ENCODE results near the gene ACSL4.
"Not testable (repeated sequence)": the region's sequence is repeated elsewhere in the genome, so short reads cannot be mapped to it uniquely, and the experiment has no call there.

ACSL4 gene

GRCh38 chrX:109749207-109749606, 16.1 kb upstream of the ACSL4 start:
- H3K36me3 ChIP-seq (ENCODE audit: control insufficient read depth, low read length) = no peaks in the 10 kb centered on the region
- no peaks in the 10 kb centered on the region for H4K20me1 ChIP-seq (ENCODE audit: control insufficient read depth, insufficient read depth, low read depth, low read length)
- H3K27ac ChIP-seq (ENCODE audit: low read depth, low read length) = no peak overlapping the region
- H3K9me2 ChIP-seq (replicated peaks; ENCODE audit: control insufficient read depth, low read length) = no peaks in the 10 kb centered on the region
- no peaks in the 10 kb centered on the region for H3K4me1 ChIP-seq (ENCODE audit: control insufficient read depth, low read length)
- no peak for TF ChIP-seq EZH2phosphoT487 (IDR thresholded peaks at IDR 0.05; ENCODE audit: borderline replicate concordance, low read length)
- TF ChIP-seq, protein P1, sequence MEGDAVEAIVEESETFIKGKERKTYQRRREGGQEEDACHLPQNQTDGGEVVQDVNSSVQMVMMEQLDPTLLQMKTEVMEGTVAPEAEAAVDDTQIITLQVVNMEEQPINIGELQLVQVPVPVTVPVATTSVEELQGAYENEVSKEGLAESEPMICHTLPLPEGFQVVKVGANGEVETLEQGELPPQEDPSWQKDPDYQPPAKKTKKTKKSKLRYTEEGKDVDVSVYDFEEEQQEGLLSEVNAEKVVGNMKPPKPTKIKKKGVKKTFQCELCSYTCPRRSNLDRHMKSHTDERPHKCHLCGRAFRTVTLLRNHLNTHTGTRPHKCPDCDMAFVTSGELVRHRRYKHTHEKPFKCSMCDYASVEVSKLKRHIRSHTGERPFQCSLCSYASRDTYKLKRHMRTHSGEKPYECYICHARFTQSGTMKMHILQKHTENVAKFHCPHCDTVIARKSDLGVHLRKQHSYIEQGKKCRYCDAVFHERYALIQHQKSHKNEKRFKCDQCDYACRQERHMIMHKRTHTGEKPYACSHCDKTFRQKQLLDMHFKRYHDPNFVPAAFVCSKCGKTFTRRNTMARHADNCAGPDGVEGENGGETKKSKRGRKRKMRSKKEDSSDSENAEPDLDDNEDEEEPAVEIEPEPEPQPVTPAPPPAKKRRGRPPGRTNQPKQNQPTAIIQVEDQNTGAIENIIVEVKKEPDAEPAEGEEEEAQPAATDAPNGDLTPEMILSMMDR (IDR thresholded peaks at IDR 0.05; ENCODE audit: low read depth, low read length, poor library complexity, severe bottlenecking) = no peak
- no peaks in the 10 kb centered on the region for H3K27me3 ChIP-seq (ENCODE audit: control insufficient read depth, low read length)
- no peaks in the 10 kb centered on the region for H3K79me2 ChIP-seq (ENCODE audit: control insufficient read depth, low read length)
- no peaks in the 10 kb centered on the region for H3F3A ChIP-seq (ENCODE audit: control insufficient read depth, insufficient read depth)
- no peaks in the 10 kb centered on the region for H3K9me3 ChIP-seq (ENCODE audit: control insufficient read depth, insufficient read depth, low read length)
- H3K4me3 ChIP-seq (ENCODE audit: low read length) = no peak overlapping the region
- no peak overlapping the region for H3K4me2 ChIP-seq (ENCODE audit: low read length)

DNA sequence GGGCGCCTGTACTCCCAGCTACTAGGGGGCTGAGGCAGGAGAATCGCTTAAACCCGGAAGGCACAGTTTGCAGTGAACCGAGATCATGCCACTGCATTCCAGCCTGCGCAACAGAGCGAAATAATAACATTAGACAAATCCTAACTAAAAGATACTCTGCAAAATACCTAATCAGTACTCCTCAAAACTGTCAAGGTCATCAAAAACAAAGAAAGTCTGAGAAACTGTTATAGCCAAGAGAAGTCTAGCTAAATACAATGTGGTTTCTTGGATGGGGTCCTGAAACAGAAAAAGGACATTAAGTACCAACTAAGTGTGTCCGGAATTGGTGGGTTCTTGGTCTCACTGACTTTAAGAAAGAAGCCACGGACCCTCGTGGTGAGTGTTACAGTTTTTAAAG, 14.6 kb upstream of the ACSL4 start:
- no peaks in the 10 kb centered on the region for H3K27me3 ChIP-seq (ENCODE audit: control insufficient read depth, low read length)
- H3K36me3 ChIP-seq (ENCODE audit: control insufficient read depth, low read length) = no peaks in the 10 kb centered on the region
- H3F3A ChIP-seq (ENCODE audit: control insufficient read depth, insufficient read depth) = no peaks in the 10 kb centered on the region
- no peaks in the 10 kb centered on the region for H3K79me2 ChIP-seq (ENCODE audit: control insufficient read depth, low read length)
- no peak overlapping the region for H3K4me2 ChIP-seq (ENCODE audit: low read length)
- H3K4me1 ChIP-seq (ENCODE audit: control insufficient read depth, low read length) = peaks cover 3% of the 10 kb centered on the region; the same call in 1 of the 2 replicates
- no peak overlapping the region for H3K4me3 ChIP-seq (ENCODE audit: low read length)
- no peaks in the 10 kb centered on the region for H3K9me2 ChIP-seq (replicated peaks; ENCODE audit: control insufficient read depth, low read length)
- no peak overlapping the region for H3K27ac ChIP-seq (ENCODE audit: low read depth, low read length)
- H4K20me1 ChIP-seq (ENCODE audit: control insufficient read depth, insufficient read depth, low read depth, low read length) = no peaks in the 10 kb centered on the region
- TF ChIP-seq, protein P1 (IDR thresholded peaks at IDR 0.05; ENCODE audit: low read depth, low read length, poor library complexity, severe bottlenecking) = no peak
- TF ChIP-seq EZH2phosphoT487 (IDR thresholded peaks at IDR 0.05; ENCODE audit: borderline replicate concordance, low read length) = no peak
- no peaks in the 10 kb centered on the region for H3K9me3 ChIP-seq (ENCODE audit: control insufficient read depth, insufficient read depth, low read length)

GRCh38 chrX:109742722-109743121, 9.7 kb upstream of the ACSL4 start:
- H3K4me3 ChIP-seq (ENCODE audit: low read length) = no peak overlapping the region
- H3F3A ChIP-seq (ENCODE audit: control insufficient read depth, insufficient read depth) = no peaks in the 10 kb centered on the region
- H3K27me3 ChIP-seq (ENCODE audit: control insufficient read depth, low read length) = no peaks in the 10 kb centered on the region
- H3K27ac ChIP-seq (ENCODE audit: low read depth, low read length) = no peak overlapping the region
- no peak overlapping the region for H3K4me2 ChIP-seq (ENCODE audit: low read length)
- no peaks in the 10 kb centered on the region for H3K9me2 ChIP-seq (replicated peaks; ENCODE audit: control insufficient read depth, low read length)
- H4K20me1 ChIP-seq (ENCODE audit: control insufficient read depth, insufficient read depth, low read depth, low read length) = no peaks in the 10 kb centered on the region
- no peaks in the 10 kb centered on the region for H3K79me2 ChIP-seq (ENCODE audit: control insufficient read depth, low read length)
- TF ChIP-seq, protein P1 (IDR thresholded peaks at IDR 0.05; ENCODE audit: low read depth, low read length, poor library complexity, severe bottlenecking) = no peak
- no peak for TF ChIP-seq EZH2phosphoT487 (IDR thresholded peaks at IDR 0.05; ENCODE audit: borderline replicate concordance, low read length)
- H3K36me3 ChIP-seq (ENCODE audit: control insufficient read depth, low read length) = no peaks in the 10 kb centered on the region
- H3K9me3 ChIP-seq (ENCODE audit: control insufficient read depth, insufficient read depth, low read length) = no peaks in the 10 kb centered on the region
- peaks cover 4% of the 10 kb centered on the region; the same call in 1 of the 2 replicates for H3K4me1 ChIP-seq (ENCODE audit: control insufficient read depth, low read length)

DNA sequence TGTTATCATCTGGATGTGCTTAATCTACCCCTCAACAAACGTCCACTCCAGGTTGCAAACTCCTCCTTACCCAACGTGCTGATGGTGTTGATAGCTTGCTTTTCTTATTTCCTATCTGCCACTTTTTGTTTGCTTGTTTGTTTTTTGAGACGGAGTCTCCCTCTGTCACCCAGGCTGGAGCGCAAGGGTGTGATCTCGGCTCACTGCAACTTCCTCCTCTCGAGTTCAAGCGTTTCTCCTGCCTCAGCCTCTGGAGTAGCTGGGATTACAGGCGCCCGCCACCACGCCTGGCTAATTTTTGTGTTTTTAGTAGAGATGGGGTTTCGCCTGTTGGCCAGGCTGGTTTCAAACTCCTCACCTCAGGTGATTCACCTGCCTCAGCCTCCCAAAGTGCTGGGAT, 7.8 kb upstream of the ACSL4 start:
- H3F3A ChIP-seq (ENCODE audit: control insufficient read depth, insufficient read depth); H3K4me2 ChIP-seq (ENCODE audit: low read length); H3K9me3 ChIP-seq (ENCODE audit: control insufficient read depth, insufficient read depth, low read length); H4K20me1 ChIP-seq (ENCODE audit: control insufficient read depth, insufficient read depth, low read depth, low read length); H3K4me1 ChIP-seq (ENCODE audit: control insufficient read depth, low read length); H3K36me3 ChIP-seq (ENCODE audit: control insufficient read depth, low read length); H3K9me2 ChIP-seq (replicated peaks; ENCODE audit: control insufficient read depth, low read length); H3K27me3 ChIP-seq (ENCODE audit: control insufficient read depth, low read length); H3K4me3 ChIP-seq (ENCODE audit: low read length); H3K27ac ChIP-seq (ENCODE audit: low read depth, low read length); H3K79me2 ChIP-seq (ENCODE audit: control insufficient read depth, low read length): not testable (repeated sequence)

Measured in DOHH2 (cell line).